Lower leg skin (tissue), 4 donors: ENCODE data around the gene ACTG2. TPM values are rescaled to one million over a fixed set of nuclear protein-coding genes. Genes with fewer than 3 reads are reported as not detected.
A peak's percentile ranks its signal among the peaks of the same experiment; 100 is the strongest.

Source experiments
- DNase-seq, 2 donors: peaks; one replicate each; pipeline ENCODE4 v3.0.0-alpha.2; 2019; ENCODE audit warnings: low spot score in 2 of 2
- H3K4me3 ChIP-seq: fragments of 200-600 bp; sonication (generic); 2 replicates; pipeline ENCODE4 v1.5.1; 2017; ENCODE audit warnings: mild to moderate bottlenecking, low read depth; ENCODE audit not compliant: poor library complexity, severe bottlenecking
- CTCF ChIP-seq, 3 donors: fragments of 450-650 bp; IDR thresholded peaks; one replicate each; pipeline ENCODE4 v1.5.1; 2016; ENCODE audit warnings: antibody characterized with exemption in 3 of 3, mild to moderate bottlenecking in 3 of 3, moderate library complexity in 2 of 3
- POLR2A ChIP-seq, 2 donors: fragments of 450-650 bp; IDR thresholded peaks; one replicate each; pipeline ENCODE4 v1.6.1; 2016 to 2017; ENCODE audit warnings: antibody characterized with exemption in 2 of 2, mild to moderate bottlenecking in 1 of 2, moderate library complexity in 1 of 2
- WGBS, 2 donors: methylation state at CpG; one replicate each; pipeline ENCODE4 v1.1.5; 2018; 5-methylcytosine and 5-hydroxymethylcytosine counted together
- intact Hi-C: fragments of 100-400 bp; cut with DNase I; formaldehyde crosslinking; loops from one replicate; pipeline ENCODE4 v1.15.0; 2023; ENCODE audit warnings: low total_unique reads
- total RNA-seq, 4 donors: library from RNA; depleted of rRNA; stranded (reverse); fragments of >200 nt; gene quantifications; one replicate each; pipeline ENCODE4 v1.1.0, GENCODE V29; 2016

Gene ACTG2
- total RNA-seq, 4 donors from 2014 or later = 4.9 to 75.4 (median 9.4) TPM

GRCh38 chr2:73952499-73953446 is 60.0 kb downstream of the ACTG2 start:
- 64 to 80% methylated on average over 12 of the region's 12 CpGs for WGBS, 2 donors
- intact Hi-C loops = no loop called here
- DNase-seq = peak; percentile 22 to 60
- TF ChIP-seq POLR2A (IDR thresholded peaks at IDR 0.05) = no peak
- no peak for TF ChIP-seq CTCF (IDR thresholded peaks at IDR 0.05)
- no peak overlapping the region for H3K4me3 ChIP-seq

GRCh38 chr2:73956218-73956865 is 63.5 kb downstream of the ACTG2 start:
- H3K4me3 ChIP-seq = no peak overlapping the region
- peak in 1 of 2 donors; percentile 18 for DNase-seq
- WGBS, 2 donors = 79 to 81% methylated on average over 5 of the region's 5 CpGs
- no peak for TF ChIP-seq POLR2A (IDR thresholded peaks at IDR 0.05)
- TF ChIP-seq CTCF (IDR thresholded peaks at IDR 0.05) = no peak
- intact Hi-C loops = no loop called here

GRCh38 chr2:73961274-73961673 is 68.5 kb downstream of the ACTG2 start:
- no peak overlapping the region for H3K4me3 ChIP-seq
- WGBS, 2 donors = 97 to 100% methylated on average over 4 of the region's 4 CpGs
- DNase-seq = peak in 1 of 2 donors; percentile 60
- intact Hi-C loops = no loop called here
- TF ChIP-seq CTCF (IDR thresholded peaks at IDR 0.05) (no peak), POLR2A (IDR thresholded peaks at IDR 0.05) (no peak)

- no peak for TF ChIP-seq POLR2A (IDR thresholded peaks at IDR 0.05)
- no peak for TF ChIP-seq CTCF (IDR thresholded peaks at IDR 0.05)
- intact Hi-C loops = no loop called here
- 82 to 89% methylated on average over 12 of the region's 12 CpGs for WGBS, 2 donors
- H3K4me3 ChIP-seq = no peak overlapping the region
- peak in 1 of 2 donors; percentile 12 for DNase-seq
Measured at GRCh38 chr2:73961823-73962615, 69.2 kb downstream of the ACTG2 start.

- no peak overlapping the region for H3K4me3 ChIP-seq
- DNase-seq = peak in 1 of 2 donors; percentile 10
- TF ChIP-seq CTCF (IDR thresholded peaks at IDR 0.05) = no peak
- no peak for TF ChIP-seq POLR2A (IDR thresholded peaks at IDR 0.05)
- intact Hi-C loops = no loop called here
- 59 to 68% methylated on average over 5 of the region's 5 CpGs for WGBS, 2 donors
Measured at GRCh38 chr2:73962798-73963197, 70.0 kb downstream of the ACTG2 start.
